ENCODE measurements around the gene MYT1. TPM values are rescaled to one million over a fixed set of nuclear protein-coding genes. Genes with fewer than 3 reads are reported as not detected.

MYT1 gene
- total and polyA plus RNA-seq, 2 donors (not counting 1 experiment from before 2014, with no cell fraction given): not detected

DNA sequence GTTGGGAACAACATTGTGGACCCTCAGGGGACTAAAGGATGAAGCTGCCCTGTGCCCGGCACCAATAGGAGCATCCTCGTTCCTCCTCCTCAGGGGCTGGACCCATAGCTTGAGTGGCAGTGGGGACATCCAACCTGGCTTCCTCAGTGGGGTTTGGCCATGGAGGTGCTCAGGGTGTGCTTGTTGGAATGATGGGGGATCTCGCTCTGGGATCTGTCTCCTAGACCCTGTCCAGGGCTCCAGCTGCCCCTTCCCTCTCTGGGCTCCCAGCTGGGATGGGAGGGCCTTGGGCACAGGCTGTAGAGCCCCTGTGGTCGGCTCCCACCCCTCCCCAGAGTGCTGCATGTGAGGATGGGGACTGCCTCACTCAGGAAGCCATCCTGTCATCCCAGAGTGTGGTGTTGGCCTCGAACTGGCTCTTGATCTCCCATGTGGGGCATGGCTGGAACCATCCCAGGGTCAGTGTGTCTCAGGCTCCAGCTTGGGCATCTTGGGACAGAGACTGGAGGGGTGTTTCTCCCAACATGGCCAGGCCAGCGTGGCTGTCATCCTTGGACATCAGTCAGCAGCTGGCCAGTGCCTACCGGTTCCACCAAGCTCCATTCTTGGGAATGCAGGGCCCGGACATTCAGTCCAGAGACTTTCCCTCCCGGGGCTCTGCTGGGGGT, 9.5 kb upstream of the MYT1 start:
- Histone ChIP-seq H3K9ac (ENCODE audit: insufficient read depth, low read length) (no peak overlapping the region), H3K27ac (ENCODE audit: insufficient read depth, low read length) (no peak overlapping the region), H3K27me3 (ENCODE audit: control insufficient read depth, insufficient read depth, low read length) (no peaks in the 10 kb centered on the region), H3K4me3 (replicated peaks in 1 of 4; ENCODE audit: control extremely low read depth in 1 of 4, insufficient read depth in 1 of 4, low read depth in 3 of 4, low read length in 4 of 4) (no peak overlapping the region), H3K36me3 (ENCODE audit: control insufficient read depth, insufficient read depth, low read length) (no peaks in the 10 kb centered on the region), H3K79me2 (ENCODE audit: control insufficient read depth, insufficient read depth, low read length) (no peaks in the 10 kb centered on the region), H4K20me1 (ENCODE audit: control insufficient read depth, extremely low read depth, insufficient read depth, low read length) (no peaks in the 10 kb centered on the region), H3K4me2 (ENCODE audit: extremely low read depth, insufficient read depth, low read length) (no peak overlapping the region), H2AFZ (ENCODE audit: low read length) (no peak overlapping the region), H3K4me1 (ENCODE audit: control insufficient read depth, extremely low read depth, insufficient read depth, low read length) (no peaks in the 10 kb centered on the region), H3K9me3 (ENCODE audit: control insufficient read depth, insufficient read depth, low read depth, low read length) (no peaks in the 10 kb centered on the region)
- no peak for DNase-seq (ENCODE audit: low read depth in 2 of 2)
- TF ChIP-seq EZH2 (IDR thresholded peaks at IDR 0.05; ENCODE audit: low read length, missing control alignments): no peak
- TF ChIP-seq, protein P1, sequence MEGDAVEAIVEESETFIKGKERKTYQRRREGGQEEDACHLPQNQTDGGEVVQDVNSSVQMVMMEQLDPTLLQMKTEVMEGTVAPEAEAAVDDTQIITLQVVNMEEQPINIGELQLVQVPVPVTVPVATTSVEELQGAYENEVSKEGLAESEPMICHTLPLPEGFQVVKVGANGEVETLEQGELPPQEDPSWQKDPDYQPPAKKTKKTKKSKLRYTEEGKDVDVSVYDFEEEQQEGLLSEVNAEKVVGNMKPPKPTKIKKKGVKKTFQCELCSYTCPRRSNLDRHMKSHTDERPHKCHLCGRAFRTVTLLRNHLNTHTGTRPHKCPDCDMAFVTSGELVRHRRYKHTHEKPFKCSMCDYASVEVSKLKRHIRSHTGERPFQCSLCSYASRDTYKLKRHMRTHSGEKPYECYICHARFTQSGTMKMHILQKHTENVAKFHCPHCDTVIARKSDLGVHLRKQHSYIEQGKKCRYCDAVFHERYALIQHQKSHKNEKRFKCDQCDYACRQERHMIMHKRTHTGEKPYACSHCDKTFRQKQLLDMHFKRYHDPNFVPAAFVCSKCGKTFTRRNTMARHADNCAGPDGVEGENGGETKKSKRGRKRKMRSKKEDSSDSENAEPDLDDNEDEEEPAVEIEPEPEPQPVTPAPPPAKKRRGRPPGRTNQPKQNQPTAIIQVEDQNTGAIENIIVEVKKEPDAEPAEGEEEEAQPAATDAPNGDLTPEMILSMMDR (conservative IDR thresholded peaks at IDR 0.05 in 1 of 2, IDR thresholded peaks at IDR 0.05 in 1 of 2; ENCODE audit: low read depth in 1 of 2, low read length in 2 of 2): no peak

DNA sequence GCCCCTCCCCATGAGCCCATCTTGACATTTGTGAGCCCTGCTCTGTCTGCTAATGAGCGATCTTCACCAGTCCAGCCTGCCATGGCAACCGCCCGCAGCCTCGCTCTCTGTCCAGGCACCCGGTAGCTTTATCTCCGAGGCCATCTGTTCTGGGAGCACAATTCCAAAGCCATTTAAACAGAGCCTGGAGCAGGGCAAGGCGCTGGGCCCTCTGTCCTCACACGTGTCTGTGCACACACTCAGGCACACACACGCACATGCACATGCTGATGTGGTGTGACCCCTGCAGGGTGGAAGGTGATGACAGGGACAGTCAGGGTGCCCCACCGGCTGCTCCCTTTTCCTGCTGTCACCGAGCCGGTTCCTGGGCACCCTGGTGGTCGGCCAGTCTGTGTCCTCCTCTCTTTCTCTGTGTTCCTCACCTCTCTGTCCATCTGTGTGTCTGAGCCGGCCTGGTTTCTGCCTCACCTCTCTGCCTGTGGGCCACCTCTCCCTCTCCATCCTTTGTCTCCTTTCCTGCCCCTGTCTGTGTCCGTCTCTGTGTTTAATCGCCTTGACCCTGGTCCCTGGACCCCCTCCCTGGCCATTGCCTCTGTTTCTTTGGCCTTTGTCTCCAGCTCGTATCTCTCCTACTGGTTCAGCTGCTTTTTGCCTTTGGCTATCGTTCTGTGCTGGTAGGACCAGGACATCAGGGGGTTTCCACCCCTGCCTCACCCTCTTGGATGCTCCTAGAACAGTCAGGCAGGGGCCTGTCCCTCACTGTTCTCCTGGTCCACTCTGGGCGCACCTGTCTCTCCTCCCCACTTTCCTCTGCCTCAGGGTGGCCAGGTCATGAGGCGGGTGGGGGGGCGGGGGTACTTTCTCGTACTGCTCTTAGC, 8.8 kb upstream of the MYT1 start:
- no peaks in the 10 kb centered on the region for H3K27me3 ChIP-seq (ENCODE audit: control insufficient read depth, insufficient read depth, low read length)
- no peak overlapping the region for H2AFZ ChIP-seq (ENCODE audit: low read length)
- H3K4me3 ChIP-seq (replicated peaks in 1 of 4; ENCODE audit: control extremely low read depth in 1 of 4, insufficient read depth in 1 of 4, low read depth in 3 of 4, low read length in 4 of 4): no peak overlapping the region
- H3K36me3 ChIP-seq (ENCODE audit: control insufficient read depth, insufficient read depth, low read length): no peaks in the 10 kb centered on the region
- H3K4me1 ChIP-seq (ENCODE audit: control insufficient read depth, extremely low read depth, insufficient read depth, low read length): no peaks in the 10 kb centered on the region
- H4K20me1 ChIP-seq (ENCODE audit: control insufficient read depth, extremely low read depth, insufficient read depth, low read length): no peaks in the 10 kb centered on the region
- H3K9me3 ChIP-seq (ENCODE audit: control insufficient read depth, insufficient read depth, low read depth, low read length): no peaks in the 10 kb centered on the region
- TF ChIP-seq, protein P1 (conservative IDR thresholded peaks at IDR 0.05 in 1 of 2, IDR thresholded peaks at IDR 0.05 in 1 of 2; ENCODE audit: low read depth in 1 of 2, low read length in 2 of 2): no peak
- no peak for TF ChIP-seq EZH2 (IDR thresholded peaks at IDR 0.05; ENCODE audit: low read length, missing control alignments)
- no peaks in the 10 kb centered on the region for H3K79me2 ChIP-seq (ENCODE audit: control insufficient read depth, insufficient read depth, low read length)
- no peak overlapping the region for H3K9ac ChIP-seq (ENCODE audit: insufficient read depth, low read length)
- no peak for DNase-seq (ENCODE audit: low read depth in 2 of 2)
- H3K4me2 ChIP-seq (ENCODE audit: extremely low read depth, insufficient read depth, low read length): no peak overlapping the region
- no peak overlapping the region for H3K27ac ChIP-seq (ENCODE audit: insufficient read depth, low read length)

DNA sequence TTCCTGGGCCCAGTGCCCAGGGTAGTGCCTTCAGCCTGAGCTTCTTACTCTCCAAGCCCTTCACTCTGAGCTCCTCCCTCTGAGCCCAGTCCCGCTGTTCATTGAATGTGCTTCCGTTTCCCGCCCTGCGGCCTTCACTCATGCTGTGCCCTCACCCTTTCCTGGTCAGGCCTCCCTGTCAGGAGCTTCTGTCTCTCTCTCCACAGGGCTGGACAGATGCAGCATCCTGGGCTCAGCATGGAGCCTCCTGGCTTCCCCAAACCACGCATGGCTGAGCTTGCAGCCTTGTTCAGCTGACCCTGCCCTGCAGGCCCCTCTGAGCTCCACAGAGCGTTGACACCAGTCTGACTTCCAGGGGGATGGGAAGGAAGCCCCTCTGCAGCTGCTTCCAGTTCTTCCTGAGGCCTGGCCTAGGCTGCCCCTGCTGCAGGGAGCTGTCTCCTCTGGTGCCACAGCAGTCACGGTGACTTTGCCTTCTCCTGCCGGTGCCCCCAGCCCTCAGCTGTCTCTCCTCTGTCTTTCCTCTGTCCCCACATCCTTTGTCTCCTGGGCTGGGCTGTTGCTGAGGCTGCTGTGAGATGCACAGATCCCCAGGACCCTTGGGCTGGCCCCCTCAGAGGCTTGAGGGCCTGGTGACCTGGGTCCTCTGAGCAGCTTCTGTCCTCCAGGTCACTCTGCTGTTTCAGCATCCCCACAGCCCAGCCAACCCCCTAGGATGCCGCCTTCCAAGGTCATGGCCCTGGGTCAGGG, 7.9 kb upstream of the MYT1 start:
- TF ChIP-seq, protein P1 (conservative IDR thresholded peaks at IDR 0.05 in 1 of 2, IDR thresholded peaks at IDR 0.05 in 1 of 2; ENCODE audit: low read depth in 1 of 2, low read length in 2 of 2): no peak
- no peak for TF ChIP-seq EZH2 (IDR thresholded peaks at IDR 0.05; ENCODE audit: low read length, missing control alignments)
- no peak for DNase-seq (ENCODE audit: low read depth in 2 of 2)
- H3K36me3 ChIP-seq (ENCODE audit: control insufficient read depth, insufficient read depth, low read length): no peaks in the 10 kb centered on the region
- no peak overlapping the region for H3K27ac ChIP-seq (ENCODE audit: insufficient read depth, low read length)
- no peaks in the 10 kb centered on the region for H3K9me3 ChIP-seq (ENCODE audit: control insufficient read depth, insufficient read depth, low read depth, low read length)
- no peak overlapping the region for H3K9ac ChIP-seq (ENCODE audit: insufficient read depth, low read length)
- no peaks in the 10 kb centered on the region for H3K4me1 ChIP-seq (ENCODE audit: control insufficient read depth, extremely low read depth, insufficient read depth, low read length)
- H3K27me3 ChIP-seq (ENCODE audit: control insufficient read depth, insufficient read depth, low read length): peaks cover 7% of the 10 kb centered on the region
- H3K79me2 ChIP-seq (ENCODE audit: control insufficient read depth, insufficient read depth, low read length): no peaks in the 10 kb centered on the region
- H2AFZ ChIP-seq (ENCODE audit: low read length): no peak overlapping the region
- H3K4me3 ChIP-seq (replicated peaks in 1 of 4; ENCODE audit: control extremely low read depth in 1 of 4, insufficient read depth in 1 of 4, low read depth in 3 of 4, low read length in 4 of 4): no peak overlapping the region
- no peaks in the 10 kb centered on the region for H4K20me1 ChIP-seq (ENCODE audit: control insufficient read depth, extremely low read depth, insufficient read depth, low read length)
- no peak overlapping the region for H3K4me2 ChIP-seq (ENCODE audit: extremely low read depth, insufficient read depth, low read length)
